HepG2 (cell line): ENCODE data around the gene FAM187B. TPM values are rescaled to one million over a fixed set of nuclear protein-coding genes. Genes with fewer than 3 reads are reported as not detected.

Source experiments
- ARNT ChIP-seq: fragments of 450-650 bp; IDR thresholded peaks from 2 replicates; pipeline ENCODE4 v1.6.1; 2017
- FOXC1 ChIP-seq: sonication (generic); formaldehyde crosslinking; IDR thresholded peaks from 2 replicates; pipeline ENCODE4 v1.8.0; 2022; ENCODE audit warnings: mild to moderate bottlenecking, missing genetic modification reagents, borderline replicate concordance
- GFI1 ChIP-seq: sonication (generic); formaldehyde crosslinking; IDR thresholded peaks from 2 replicates; pipeline ENCODE4 v1.5.0; 2020; ENCODE audit warnings: missing genetic modification reagents, mild to moderate bottlenecking, borderline replicate concordance
- HOXA7 ChIP-seq: sonication (generic); formaldehyde crosslinking; IDR thresholded peaks from 2 replicates; pipeline ENCODE4 v1.8.1; 2022; ENCODE audit warnings: mild to moderate bottlenecking, missing genetic modification reagents, moderate library complexity
- JDP2 ChIP-seq: sonication (generic); formaldehyde crosslinking; IDR thresholded peaks from 2 replicates; pipeline ENCODE4 v1.8.1; 2022; ENCODE audit warnings: missing genetic modification reagents, borderline replicate concordance
- KLF6 ChIP-seq: IDR thresholded peaks from 2 replicates; pipeline ENCODE4 v1.8.0; 2016; ENCODE audit warnings: missing biosample characterization, missing genetic modification reagents
- MTA1 ChIP-seq: sonication (generic); formaldehyde crosslinking; IDR thresholded peaks from 2 replicates; pipeline ENCODE4 v1.4.0; 2020; ENCODE audit warnings: missing genetic modification reagents, mild to moderate bottlenecking, borderline replicate concordance
- PTBP1 ChIP-seq: fragments of 200-400 bp; formaldehyde crosslinking; IDR thresholded peaks from 2 replicates; pipeline ENCODE4 v1.6.1; 2018; ENCODE audit warnings: low read length, low read depth; ENCODE audit not compliant: poor library complexity, severe bottlenecking
- SP2 ChIP-seq: sonication (generic); formaldehyde crosslinking; IDR thresholded peaks from 2 replicates; pipeline ENCODE4 v1.5.1; 2020; ENCODE audit warnings: mild to moderate bottlenecking, missing genetic modification reagents
- TAF15 ChIP-seq: fragments of 200-400 bp; formaldehyde crosslinking; IDR thresholded peaks from one replicate; pipeline ENCODE4 v1.6.1; 2018; ENCODE audit warnings: mild to moderate bottlenecking, low read depth, low read length; ENCODE audit not compliant: poor library complexity, severe bottlenecking
- TFE3 ChIP-seq: IDR thresholded peaks from 2 replicates; pipeline ENCODE4 v1.6.1; 2016
- ZFP41 ChIP-seq: sonication (generic); formaldehyde crosslinking; IDR thresholded peaks from 2 replicates; pipeline ENCODE4 v1.4.0; 2020; ENCODE audit warnings: mild to moderate bottlenecking, missing genetic modification reagents, borderline replicate concordance
- ZKSCAN8 ChIP-seq: IDR thresholded peaks from 2 replicates; pipeline ENCODE4 v1.6.1; 2016; ENCODE audit warnings: borderline replicate concordance, missing genetic modification reagents, missing compliant biosample characterization
- ZNF253 ChIP-seq: sonication (generic); formaldehyde crosslinking; IDR thresholded peaks from 2 replicates; pipeline ENCODE4 v1.8.0; 2022; ENCODE audit warnings: mild to moderate bottlenecking, missing genetic modification reagents, borderline replicate concordance
- ZNF256 ChIP-seq: sonication (generic); formaldehyde crosslinking; conservative IDR thresholded peaks from 2 replicates; pipeline ENCODE4 v1.4.0; 2020; ENCODE audit warnings: missing genetic modification reagents
- ZNF264 ChIP-seq: sonication (generic); formaldehyde crosslinking; IDR thresholded peaks from 2 replicates; pipeline ENCODE4 v1.4.0; 2020; ENCODE audit warnings: missing genetic modification reagents
- ZNF737 ChIP-seq: sonication (generic); formaldehyde crosslinking; IDR thresholded peaks from 2 replicates; pipeline ENCODE4 v1.5.0; 2020; ENCODE audit warnings: missing genetic modification reagents, mild to moderate bottlenecking, borderline replicate concordance
- polyA plus RNA-seq, 8 experiments: library from polyadenylated mRNA; depleted of rRNA in 3 of 8; stranded (reverse) in 7 of 8; unstranded in 1 of 8; fragments of >200 nt; fragmentation: Illumina TruSeq in 4 of 8; extraction: Trizol in 4 of 8; gene quantifications; 2 replicates each; pipeline versions ENCODE4 v1.2.1 to v1.2.3, GENCODE V29; 2011 to 2016; ENCODE audit warnings: low read depth in 4 of 8, missing spikeins in 1 of 8, mixed read lengths in 1 of 8; ENCODE audit not compliant: insufficient read depth in 1 of 8
- total RNA-seq, 5 experiments: library from RNA; depleted of rRNA; stranded (reverse); fragments of >200 nt; fragmentation: Illumina TruSeq; extraction: Trizol; gene quantifications; 2 replicates each; pipeline ENCODE4 v1.2.3, GENCODE V29; 2016; ENCODE audit warnings: low read depth in 1 of 5
- TF ChIP-seq, protein P1 (sequence below): sonication (generic); formaldehyde crosslinking; IDR thresholded peaks from 2 replicates; pipeline ENCODE4 v1.4.0; 2020; ENCODE audit warnings: missing genetic modification reagents, borderline replicate concordance
- TF ChIP-seq, protein P2 (sequence below): sonication (generic); formaldehyde crosslinking; IDR thresholded peaks from 2 replicates; pipeline ENCODE4 v1.4.0; 2020; ENCODE audit warnings: mild to moderate bottlenecking, missing genetic modification reagents

Gene FAM187B
- total and polyA plus RNA-seq, 2 of the 13 experiments (the other 11 are each of a cell fraction or from before 2014, with no cell fraction given) = not detected

- TF ChIP-seq GFI1 (CRISPR knock-in tag) (peak; percentile 7; the same call in 1 of the 2 replicates), JDP2 (CRISPR knock-in tag) (no peak), TFE3 (no peak), ZNF264 (CRISPR knock-in tag) (no peak), ZNF256 (CRISPR knock-in tag) (no peak), FOXC1 (CRISPR knock-in tag) (no peak), ZNF253 (CRISPR knock-in tag) (no peak), ZNF737 (CRISPR knock-in tag) (no peak), ARNT (no peak), ZFP41 (no peak), ZKSCAN8 (no peak), KLF6 (CRISPR knock-in tag) (no peak), TAF15 (no peak), HOXA7 (CRISPR knock-in tag) (no peak), PTBP1 (no peak), SP2 (no peak), MTA1 (CRISPR knock-in tag) (no peak)
- TF ChIP-seq, protein P1, sequence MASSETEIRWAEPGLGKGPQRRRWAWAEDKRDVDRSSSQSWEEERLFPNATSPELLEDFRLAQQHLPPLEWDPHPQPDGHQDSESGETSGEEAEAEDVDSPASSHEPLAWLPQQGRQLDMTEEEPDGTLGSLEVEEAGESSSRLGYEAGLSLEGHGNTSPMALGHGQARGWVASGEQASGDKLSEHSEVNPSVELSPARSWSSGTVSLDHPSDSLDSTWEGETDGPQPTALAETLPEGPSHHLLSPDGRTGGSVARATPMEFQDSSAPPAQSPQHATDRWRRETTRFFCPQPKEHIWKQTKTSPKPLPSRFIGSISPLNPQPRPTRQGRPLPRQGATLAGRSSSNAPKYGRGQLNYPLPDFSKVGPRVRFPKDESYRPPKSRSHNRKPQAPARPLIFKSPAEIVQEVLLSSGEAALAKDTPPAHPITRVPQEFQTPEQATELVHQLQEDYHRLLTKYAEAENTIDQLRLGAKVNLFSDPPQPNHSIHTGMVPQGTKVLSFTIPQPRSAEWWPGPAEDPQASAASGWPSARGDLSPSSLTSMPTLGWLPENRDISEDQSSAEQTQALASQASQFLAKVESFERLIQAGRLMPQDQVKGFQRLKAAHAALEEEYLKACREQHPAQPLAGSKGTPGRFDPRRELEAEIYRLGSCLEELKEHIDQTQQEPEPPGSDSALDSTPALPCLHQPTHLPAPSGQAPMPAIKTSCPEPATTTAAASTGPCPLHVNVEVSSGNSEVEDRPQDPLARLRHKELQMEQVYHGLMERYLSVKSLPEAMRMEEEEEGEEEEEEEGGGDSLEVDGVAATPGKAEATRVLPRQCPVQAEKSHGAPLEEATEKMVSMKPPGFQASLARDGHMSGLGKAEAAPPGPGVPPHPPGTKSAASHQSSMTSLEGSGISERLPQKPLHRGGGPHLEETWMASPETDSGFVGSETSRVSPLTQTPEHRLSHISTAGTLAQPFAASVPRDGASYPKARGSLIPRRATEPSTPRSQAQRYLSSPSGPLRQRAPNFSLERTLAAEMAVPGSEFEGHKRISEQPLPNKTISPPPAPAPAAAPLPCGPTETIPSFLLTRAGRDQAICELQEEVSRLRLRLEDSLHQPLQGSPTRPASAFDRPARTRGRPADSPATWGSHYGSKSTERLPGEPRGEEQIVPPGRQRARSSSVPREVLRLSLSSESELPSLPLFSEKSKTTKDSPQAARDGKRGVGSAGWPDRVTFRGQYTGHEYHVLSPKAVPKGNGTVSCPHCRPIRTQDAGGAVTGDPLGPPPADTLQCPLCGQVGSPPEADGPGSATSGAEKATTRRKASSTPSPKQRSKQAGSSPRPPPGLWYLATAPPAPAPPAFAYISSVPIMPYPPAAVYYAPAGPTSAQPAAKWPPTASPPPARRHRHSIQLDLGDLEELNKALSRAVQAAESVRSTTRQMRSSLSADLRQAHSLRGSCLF (CRISPR knock-in tag) = no peak
- TF ChIP-seq, protein P2, sequence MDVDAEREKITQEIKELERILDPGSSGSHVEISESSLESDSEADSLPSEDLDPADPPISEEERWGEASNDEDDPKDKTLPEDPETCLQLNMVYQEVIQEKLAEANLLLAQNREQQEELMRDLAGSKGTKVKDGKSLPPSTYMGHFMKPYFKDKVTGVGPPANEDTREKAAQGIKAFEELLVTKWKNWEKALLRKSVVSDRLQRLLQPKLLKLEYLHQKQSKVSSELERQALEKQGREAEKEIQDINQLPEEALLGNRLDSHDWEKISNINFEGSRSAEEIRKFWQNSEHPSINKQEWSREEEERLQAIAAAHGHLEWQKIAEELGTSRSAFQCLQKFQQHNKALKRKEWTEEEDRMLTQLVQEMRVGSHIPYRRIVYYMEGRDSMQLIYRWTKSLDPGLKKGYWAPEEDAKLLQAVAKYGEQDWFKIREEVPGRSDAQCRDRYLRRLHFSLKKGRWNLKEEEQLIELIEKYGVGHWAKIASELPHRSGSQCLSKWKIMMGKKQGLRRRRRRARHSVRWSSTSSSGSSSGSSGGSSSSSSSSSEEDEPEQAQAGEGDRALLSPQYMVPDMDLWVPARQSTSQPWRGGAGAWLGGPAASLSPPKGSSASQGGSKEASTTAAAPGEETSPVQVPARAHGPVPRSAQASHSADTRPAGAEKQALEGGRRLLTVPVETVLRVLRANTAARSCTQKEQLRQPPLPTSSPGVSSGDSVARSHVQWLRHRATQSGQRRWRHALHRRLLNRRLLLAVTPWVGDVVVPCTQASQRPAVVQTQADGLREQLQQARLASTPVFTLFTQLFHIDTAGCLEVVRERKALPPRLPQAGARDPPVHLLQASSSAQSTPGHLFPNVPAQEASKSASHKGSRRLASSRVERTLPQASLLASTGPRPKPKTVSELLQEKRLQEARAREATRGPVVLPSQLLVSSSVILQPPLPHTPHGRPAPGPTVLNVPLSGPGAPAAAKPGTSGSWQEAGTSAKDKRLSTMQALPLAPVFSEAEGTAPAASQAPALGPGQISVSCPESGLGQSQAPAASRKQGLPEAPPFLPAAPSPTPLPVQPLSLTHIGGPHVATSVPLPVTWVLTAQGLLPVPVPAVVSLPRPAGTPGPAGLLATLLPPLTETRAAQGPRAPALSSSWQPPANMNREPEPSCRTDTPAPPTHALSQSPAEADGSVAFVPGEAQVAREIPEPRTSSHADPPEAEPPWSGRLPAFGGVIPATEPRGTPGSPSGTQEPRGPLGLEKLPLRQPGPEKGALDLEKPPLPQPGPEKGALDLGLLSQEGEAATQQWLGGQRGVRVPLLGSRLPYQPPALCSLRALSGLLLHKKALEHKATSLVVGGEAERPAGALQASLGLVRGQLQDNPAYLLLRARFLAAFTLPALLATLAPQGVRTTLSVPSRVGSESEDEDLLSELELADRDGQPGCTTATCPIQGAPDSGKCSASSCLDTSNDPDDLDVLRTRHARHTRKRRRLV = no peak
Observed at GRCh38 chr19:35249146-35249847, 20.8 kb upstream of the FAM187B start (continued).
